GM11168 (cell line): Measurements from ENCODE around the gene GPATCH1.
"Not testable (repeated sequence)": the region's sequence is repeated elsewhere in the genome, so short reads cannot be mapped to it uniquely, and the experiment has no call there.

Source experiments
- in situ Hi-C: fragments of 300-500 bp; cut with MboI; formaldehyde crosslinking; loops from one replicate; pipeline ENCODE4 v1.12.0; 2022; ENCODE audit warnings: low sequenced_read_pairs; ENCODE audit not compliant: unreplicated experiment

The GPATCH1 gene

GRCh38 chr19:33080761-33081681, at the start of gene GPATCH1:
GPATCH1 (plus strand) TSS chr19:33081181; CDS start chr19:33081194, 13 bp downstream.
- in situ Hi-C loops, result no loop called here

- in situ Hi-C loops, result no loop called here
Measured at GRCh38 chr19:33032218-33032781, 48.7 kb upstream of the GPATCH1 start.

GRCh38 chr19:33035461-33035860, 45.5 kb upstream of the GPATCH1 start:
- in situ Hi-C loops, result no loop called here

GRCh38 chr19:33036370-33037167, 44.4 kb upstream of the GPATCH1 start:
- in situ Hi-C loops, result not testable (repeated sequence)

GRCh38 chr19:33037168-33038025, 43.6 kb upstream of the GPATCH1 start:
- in situ Hi-C loops, result not testable (repeated sequence)

- in situ Hi-C loops, result no loop called here
Measured at GRCh38 chr19:33039108-33039599, 41.8 kb upstream of the GPATCH1 start.

- in situ Hi-C loops, result no loop called here
Measured at GRCh38 chr19:33039815-33040214, 41.2 kb upstream of the GPATCH1 start.

- in situ Hi-C loops, result no loop called here
Measured at GRCh38 chr19:33040994-33041827, 39.8 kb upstream of the GPATCH1 start.

GRCh38 chr19:33041828-33042160, 39.2 kb upstream of the GPATCH1 start:
- in situ Hi-C loops, result not testable (repeated sequence)

GRCh38 chr19:33047422-33047821, 33.6 kb upstream of the GPATCH1 start:
- in situ Hi-C loops, result no loop called here

- in situ Hi-C loops, result no loop called here
Measured at GRCh38 chr19:33048806-33049676, 31.9 kb upstream of the GPATCH1 start.

- in situ Hi-C loops, result no loop called here
Measured at GRCh38 chr19:33050110-33050509, 30.9 kb upstream of the GPATCH1 start.

- in situ Hi-C loops, result no loop called here
Measured at GRCh38 chr19:33052352-33052972, 28.5 kb upstream of the GPATCH1 start.

- in situ Hi-C loops, result no loop called here
Measured at GRCh38 chr19:33054623-33055022, 26.4 kb upstream of the GPATCH1 start.

GRCh38 chr19:33055718-33056117, 25.3 kb upstream of the GPATCH1 start:
- in situ Hi-C loops, result no loop called here

- in situ Hi-C loops, result no loop called here
Measured at GRCh38 chr19:33060586-33060985, 20.4 kb upstream of the GPATCH1 start.

GRCh38 chr19:33062902-33063301, 18.1 kb upstream of the GPATCH1 start:
- in situ Hi-C loops, result no loop called here

- in situ Hi-C loops, result no loop called here
Measured at GRCh38 chr19:33063356-33063752, 17.6 kb upstream of the GPATCH1 start.
